Neural cell (in vitro differentiated cells): ENCODE data around the gene ZNF638.

Experiments
- EZH2 ChIP-seq: fragments of 200-600, 300-800 bp; shearing (Covaris generic), sonication (generic); IDR thresholded peaks from 2 replicates; pipeline ENCODE4 v1.6.1; 2014; ENCODE audit warnings: antibody characterized with exemption, low read length, borderline replicate concordance, mild to moderate bottlenecking; ENCODE audit not compliant: insufficient read depth, poor library complexity, severe bottlenecking
- POLR2AphosphoS5 ChIP-seq: IDR thresholded peaks from 2 replicates; pipeline ENCODE4 v1.6.1; 2012
- SMC3 ChIP-seq: fragments of 450-650 bp; conservative IDR thresholded peaks from 2 replicates; pipeline ENCODE4 v1.6.1; 2014; ENCODE audit warnings: antibody characterized with exemption, mild to moderate bottlenecking, moderate library complexity; ENCODE audit not compliant: poor library complexity
- TF ChIP-seq, protein P1 (sequence below): fragments of 450-650 bp; IDR thresholded peaks from 2 replicates; pipeline ENCODE4 v1.5.1; 2014; ENCODE audit warnings: antibody characterized with exemption, mild to moderate bottlenecking, moderate library complexity; ENCODE audit not compliant: poor library complexity, severe bottlenecking

DNA sequence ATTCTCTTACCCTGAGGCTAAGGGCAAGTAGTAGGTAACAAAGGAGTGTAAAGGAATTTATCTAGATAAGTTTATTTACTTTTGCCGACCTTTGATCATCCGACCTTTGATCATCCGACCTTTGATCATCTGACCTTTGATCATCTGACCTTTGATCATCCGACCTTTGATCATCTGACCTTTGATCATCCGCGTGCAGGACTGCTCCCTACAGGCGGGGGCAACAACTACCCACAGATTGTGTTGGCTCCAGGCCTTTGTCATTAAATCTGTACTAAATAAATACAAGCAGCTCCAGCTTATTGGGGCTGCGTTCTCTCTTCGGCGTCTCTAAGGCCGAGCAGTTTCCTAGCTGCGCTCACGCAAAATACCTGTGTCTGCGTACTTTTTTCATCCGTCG lies 56.6 kb downstream of the ZNF638 start:
- no peak for TF ChIP-seq EZH2
- TF ChIP-seq, protein P1, sequence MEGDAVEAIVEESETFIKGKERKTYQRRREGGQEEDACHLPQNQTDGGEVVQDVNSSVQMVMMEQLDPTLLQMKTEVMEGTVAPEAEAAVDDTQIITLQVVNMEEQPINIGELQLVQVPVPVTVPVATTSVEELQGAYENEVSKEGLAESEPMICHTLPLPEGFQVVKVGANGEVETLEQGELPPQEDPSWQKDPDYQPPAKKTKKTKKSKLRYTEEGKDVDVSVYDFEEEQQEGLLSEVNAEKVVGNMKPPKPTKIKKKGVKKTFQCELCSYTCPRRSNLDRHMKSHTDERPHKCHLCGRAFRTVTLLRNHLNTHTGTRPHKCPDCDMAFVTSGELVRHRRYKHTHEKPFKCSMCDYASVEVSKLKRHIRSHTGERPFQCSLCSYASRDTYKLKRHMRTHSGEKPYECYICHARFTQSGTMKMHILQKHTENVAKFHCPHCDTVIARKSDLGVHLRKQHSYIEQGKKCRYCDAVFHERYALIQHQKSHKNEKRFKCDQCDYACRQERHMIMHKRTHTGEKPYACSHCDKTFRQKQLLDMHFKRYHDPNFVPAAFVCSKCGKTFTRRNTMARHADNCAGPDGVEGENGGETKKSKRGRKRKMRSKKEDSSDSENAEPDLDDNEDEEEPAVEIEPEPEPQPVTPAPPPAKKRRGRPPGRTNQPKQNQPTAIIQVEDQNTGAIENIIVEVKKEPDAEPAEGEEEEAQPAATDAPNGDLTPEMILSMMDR: no peak
- no peak for TF ChIP-seq POLR2AphosphoS5
- TF ChIP-seq SMC3: no peak
